GM19328 (cell line): Measurements from ENCODE around the gene OSBPL6.
"Not testable (repeated sequence)": the region's sequence is repeated elsewhere in the genome, so short reads cannot be mapped to it uniquely, and the experiment has no call there.

Experiments used
- ATAC-seq: cut with Tn5 transposase; IDR thresholded peaks from one replicate; pipeline ENCODE4 v1.9.1; 2021; ENCODE audit warnings: mild to moderate bottlenecking, moderate library complexity; ENCODE audit not compliant: unreplicated experiment

The OSBPL6 gene

GRCh38 chr2:178423746-178424145 lies 229.4 kb downstream of the OSBPL6 start:
- ATAC-seq, result not testable (repeated sequence)

- no peak for ATAC-seq
Observed at GRCh38 chr2:178425255-178425827, 231.0 kb downstream of the OSBPL6 start.

- no peak for ATAC-seq
Observed at GRCh38 chr2:178426388-178426787, 232.1 kb downstream of the OSBPL6 start.

GRCh38 chr2:178427458-178427857 lies 233.1 kb downstream of the OSBPL6 start:
- ATAC-seq, result no peak

- no peak for ATAC-seq
Observed at GRCh38 chr2:178428396-178428806, 234.1 kb downstream of the OSBPL6 start.

- ATAC-seq, result no peak
Observed at GRCh38 chr2:178429336-178429735, 235.0 kb downstream of the OSBPL6 start.

- no peak for ATAC-seq
Observed at GRCh38 chr2:178436662-178437061, 242.3 kb downstream of the OSBPL6 start.

- ATAC-seq, result no peak
Observed at GRCh38 chr2:178441426-178441825, 247.1 kb downstream of the OSBPL6 start.

GRCh38 chr2:178448968-178449661 lies 254.8 kb downstream of the OSBPL6 start:
- no peak for ATAC-seq

- ATAC-seq, result peak; percentile 3
Observed at GRCh38 chr2:178449700-178450523, 255.6 kb downstream of the OSBPL6 start.

GRCh38 chr2:178450524-178450773 lies 256.1 kb downstream of the OSBPL6 start:
- peak; percentile 35 for ATAC-seq

- ATAC-seq, result peak; percentile 83
Observed at GRCh38 chr2:178450774-178451525, 256.6 kb downstream of the OSBPL6 start, which contains the start of the genes PJVK and PRKRA. Gene PJVK, plus strand, starts transcription at chr2:178451378. Its CDS starts 2,032 bp downstream, at chr2:178453410. Gene PRKRA, minus strand, starts transcription at chr2:178451175. Its CDS starts 145 bp downstream, at chr2:178451030.

- ATAC-seq, result no peak
Observed at GRCh38 chr2:178452334-178452733, 258.0 kb downstream of the OSBPL6 start.
